ENCODE data around the gene PDHX. TPM values are rescaled to one million over a fixed set of nuclear protein-coding genes. Genes with fewer than 3 reads are reported as not detected.

PDHX gene
- total RNA-seq, 1 experiment from 2014 or later: 43.4 TPM

DNA sequence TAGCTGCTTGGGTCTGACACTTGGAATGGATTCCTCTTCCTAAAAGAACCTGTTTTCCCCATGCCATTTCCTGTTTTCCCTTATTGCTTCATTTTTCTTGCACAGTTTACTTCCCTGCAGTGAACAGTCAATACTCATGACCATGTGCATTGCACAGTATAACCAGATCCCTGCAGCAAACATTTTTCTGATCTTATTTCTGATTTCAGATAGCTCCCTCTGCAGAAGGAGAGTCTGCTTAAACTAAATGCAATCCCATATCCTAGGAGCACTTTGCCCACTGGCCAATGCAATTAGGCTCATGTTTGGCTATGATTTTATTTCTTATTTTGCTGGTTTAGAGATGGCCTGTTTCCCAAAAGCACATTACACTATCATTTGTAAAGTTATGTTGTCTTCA, 125.8 kb downstream of the PDHX start:
- H3K4me3 Mint-ChIP-seq: no peak overlapping the region
- H3K27ac Mint-ChIP-seq: no peak overlapping the region
- DNase-seq (ENCODE audit: low spot score): no peak
- peaks cover 3% of the 10 kb centered on the region; the same call in 1 of the 2 replicates for H3K27me3 Mint-ChIP-seq (ENCODE audit: low read depth)
- H3K36me3 Mint-ChIP-seq: no peaks in the 10 kb centered on the region
- CTCF ChIA-PET: no interaction called here
- TF ChIP-seq MXD4 (CRISPR knock-in tag; IDR thresholded peaks at IDR 0.05; ENCODE audit: borderline replicate concordance) (no peak), TEAD4 (CRISPR knock-in tag; IDR thresholded peaks at IDR 0.05) (no peak), TEAD1 (CRISPR knock-in tag; IDR thresholded peaks at IDR 0.05) (no peak), ETV6 (CRISPR knock-in tag; IDR thresholded peaks at IDR 0.05) (no peak), ARID4B (CRISPR knock-in tag; IDR thresholded peaks at IDR 0.05; ENCODE audit: borderline replicate concordance) (no peak), SMAD3 (CRISPR knock-in tag; IDR thresholded peaks at IDR 0.05; ENCODE audit: borderline replicate concordance) (no peak), ATF1 (CRISPR knock-in tag; IDR thresholded peaks at IDR 0.05) (no peak), E2F4 (CRISPR knock-in tag; IDR thresholded peaks at IDR 0.05; ENCODE audit: borderline replicate concordance, low read depth) (no peak), GABPB1 (CRISPR knock-in tag; IDR thresholded peaks at IDR 0.05) (no peak), PRRX2 (CRISPR knock-in tag; IDR thresholded peaks at IDR 0.05) (no peak), KAT7 (CRISPR knock-in tag; IDR thresholded peaks at IDR 0.05; ENCODE audit: borderline replicate concordance) (no peak), SMAD4 (CRISPR knock-in tag; IDR thresholded peaks at IDR 0.05) (no peak)
- TF ChIP-seq, protein P1, sequence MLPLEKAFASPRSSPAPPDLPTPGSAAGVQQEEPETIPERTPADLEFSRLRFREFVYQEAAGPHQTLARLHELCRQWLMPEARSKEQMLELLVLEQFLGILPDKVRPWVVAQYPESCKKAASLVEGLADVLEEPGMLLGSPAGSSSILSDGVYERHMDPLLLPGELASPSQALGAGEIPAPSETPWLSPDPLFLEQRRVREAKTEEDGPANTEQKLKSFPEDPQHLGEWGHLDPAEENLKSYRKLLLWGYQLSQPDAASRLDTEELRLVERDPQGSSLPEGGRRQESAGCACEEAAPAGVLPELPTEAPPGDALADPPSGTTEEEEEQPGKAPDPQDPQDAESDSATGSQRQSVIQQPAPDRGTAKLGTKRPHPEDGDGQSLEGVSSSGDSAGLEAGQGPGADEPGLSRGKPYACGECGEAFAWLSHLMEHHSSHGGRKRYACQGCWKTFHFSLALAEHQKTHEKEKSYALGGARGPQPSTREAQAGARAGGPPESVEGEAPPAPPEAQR (CRISPR knock-in tag; IDR thresholded peaks at IDR 0.05): no peak
- TF ChIP-seq, protein P2, sequence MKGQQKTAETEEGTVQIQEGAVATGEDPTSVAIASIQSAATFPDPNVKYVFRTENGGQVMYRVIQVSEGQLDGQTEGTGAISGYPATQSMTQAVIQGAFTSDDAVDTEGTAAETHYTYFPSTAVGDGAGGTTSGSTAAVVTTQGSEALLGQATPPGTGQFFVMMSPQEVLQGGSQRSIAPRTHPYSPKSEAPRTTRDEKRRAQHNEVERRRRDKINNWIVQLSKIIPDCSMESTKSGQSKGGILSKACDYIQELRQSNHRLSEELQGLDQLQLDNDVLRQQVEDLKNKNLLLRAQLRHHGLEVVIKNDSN (CRISPR knock-in tag; IDR thresholded peaks at IDR 0.05): no peak
- TF ChIP-seq, protein P3, sequence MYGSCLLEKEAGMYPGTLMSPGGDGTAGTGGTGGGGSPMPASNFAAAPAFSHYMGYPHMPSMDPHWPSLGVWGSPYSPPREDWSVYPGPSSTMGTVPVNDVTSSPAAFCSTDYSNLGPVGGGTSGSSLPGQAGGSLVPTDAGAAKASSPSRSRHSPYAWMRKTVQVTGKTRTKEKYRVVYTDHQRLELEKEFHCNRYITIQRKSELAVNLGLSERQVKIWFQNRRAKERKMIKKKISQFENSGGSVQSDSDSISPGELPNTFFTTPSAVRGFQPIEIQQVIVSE (CRISPR knock-in tag; IDR thresholded peaks at IDR 0.05; ENCODE audit: borderline replicate concordance): no peak
- TF ChIP-seq, protein P4, sequence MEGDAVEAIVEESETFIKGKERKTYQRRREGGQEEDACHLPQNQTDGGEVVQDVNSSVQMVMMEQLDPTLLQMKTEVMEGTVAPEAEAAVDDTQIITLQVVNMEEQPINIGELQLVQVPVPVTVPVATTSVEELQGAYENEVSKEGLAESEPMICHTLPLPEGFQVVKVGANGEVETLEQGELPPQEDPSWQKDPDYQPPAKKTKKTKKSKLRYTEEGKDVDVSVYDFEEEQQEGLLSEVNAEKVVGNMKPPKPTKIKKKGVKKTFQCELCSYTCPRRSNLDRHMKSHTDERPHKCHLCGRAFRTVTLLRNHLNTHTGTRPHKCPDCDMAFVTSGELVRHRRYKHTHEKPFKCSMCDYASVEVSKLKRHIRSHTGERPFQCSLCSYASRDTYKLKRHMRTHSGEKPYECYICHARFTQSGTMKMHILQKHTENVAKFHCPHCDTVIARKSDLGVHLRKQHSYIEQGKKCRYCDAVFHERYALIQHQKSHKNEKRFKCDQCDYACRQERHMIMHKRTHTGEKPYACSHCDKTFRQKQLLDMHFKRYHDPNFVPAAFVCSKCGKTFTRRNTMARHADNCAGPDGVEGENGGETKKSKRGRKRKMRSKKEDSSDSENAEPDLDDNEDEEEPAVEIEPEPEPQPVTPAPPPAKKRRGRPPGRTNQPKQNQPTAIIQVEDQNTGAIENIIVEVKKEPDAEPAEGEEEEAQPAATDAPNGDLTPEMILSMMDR (IDR thresholded peaks at IDR 0.05): no peak
- no peaks in the 10 kb centered on the region for H3K4me1 Mint-ChIP-seq
- POLR2A ChIA-PET: no interaction called here
- ATAC-seq: no peak
- no peaks in the 10 kb centered on the region for H3K9me3 Mint-ChIP-seq

GRCh38 chr11:35042913-35043312, 126.5 kb downstream of the PDHX start:
- H3K27me3 Mint-ChIP-seq (ENCODE audit: low read depth): peaks cover 3% of the 10 kb centered on the region; the same call in 1 of the 2 replicates
- ChIA-PET POLR2A (no interaction called here), CTCF (no interaction called here)
- H3K9me3 Mint-ChIP-seq: peaks cover 4% of the 10 kb centered on the region
- H3K36me3 Mint-ChIP-seq: no peaks in the 10 kb centered on the region
- no peak overlapping the region for H3K27ac Mint-ChIP-seq
- ATAC-seq (no peak), DNase-seq (ENCODE audit: low spot score) (no peak)
- no peaks in the 10 kb centered on the region for H3K4me1 Mint-ChIP-seq
- H3K4me3 Mint-ChIP-seq: no peak overlapping the region
- TF ChIP-seq TCF7 (CRISPR knock-in tag; IDR thresholded peaks at IDR 0.05; ENCODE audit: low read depth) (no peak), ZNF423 (CRISPR knock-in tag; IDR thresholded peaks at IDR 0.05) (no peak), E2F4 (CRISPR knock-in tag; IDR thresholded peaks at IDR 0.05; ENCODE audit: borderline replicate concordance, low read depth) (no peak)
- TF ChIP-seq, protein P5, sequence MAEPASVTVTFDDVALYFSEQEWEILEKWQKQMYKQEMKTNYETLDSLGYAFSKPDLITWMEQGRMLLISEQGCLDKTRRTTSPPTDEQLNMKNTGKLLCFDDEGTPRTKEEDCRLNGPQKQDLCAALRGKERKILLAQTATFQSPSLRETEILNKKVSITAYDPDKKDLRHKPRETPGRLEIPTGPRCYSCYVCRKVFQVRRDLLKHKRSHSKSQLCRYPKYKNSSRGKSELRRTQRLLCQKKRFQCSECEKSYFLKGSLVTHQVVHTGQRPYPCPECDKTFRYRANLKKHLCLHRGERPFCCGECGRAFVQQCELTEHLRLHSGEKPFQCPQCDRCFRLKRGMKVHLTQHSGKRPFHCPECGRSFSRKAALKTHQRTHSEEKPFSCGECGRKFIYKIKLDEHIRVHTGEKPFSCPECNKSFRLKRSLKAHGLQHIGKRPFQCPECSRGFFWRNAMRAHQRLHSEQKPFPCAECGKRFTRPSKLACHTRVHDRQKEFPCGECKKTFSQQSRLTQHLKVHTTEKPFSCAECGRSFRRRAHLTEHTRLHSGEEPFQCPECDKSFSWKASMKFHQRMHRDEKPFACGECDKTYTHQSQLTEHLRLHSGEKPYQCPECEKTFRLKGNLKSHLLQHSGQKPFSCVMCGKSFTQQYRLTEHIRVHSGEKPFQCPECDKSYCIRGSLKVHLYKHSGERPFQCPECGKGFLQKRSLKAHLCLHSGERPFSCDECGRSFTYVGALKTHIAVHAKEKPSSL (CRISPR knock-in tag; conservative IDR thresholded peaks at IDR 0.05): no peak
- TF ChIP-seq, protein P6, sequence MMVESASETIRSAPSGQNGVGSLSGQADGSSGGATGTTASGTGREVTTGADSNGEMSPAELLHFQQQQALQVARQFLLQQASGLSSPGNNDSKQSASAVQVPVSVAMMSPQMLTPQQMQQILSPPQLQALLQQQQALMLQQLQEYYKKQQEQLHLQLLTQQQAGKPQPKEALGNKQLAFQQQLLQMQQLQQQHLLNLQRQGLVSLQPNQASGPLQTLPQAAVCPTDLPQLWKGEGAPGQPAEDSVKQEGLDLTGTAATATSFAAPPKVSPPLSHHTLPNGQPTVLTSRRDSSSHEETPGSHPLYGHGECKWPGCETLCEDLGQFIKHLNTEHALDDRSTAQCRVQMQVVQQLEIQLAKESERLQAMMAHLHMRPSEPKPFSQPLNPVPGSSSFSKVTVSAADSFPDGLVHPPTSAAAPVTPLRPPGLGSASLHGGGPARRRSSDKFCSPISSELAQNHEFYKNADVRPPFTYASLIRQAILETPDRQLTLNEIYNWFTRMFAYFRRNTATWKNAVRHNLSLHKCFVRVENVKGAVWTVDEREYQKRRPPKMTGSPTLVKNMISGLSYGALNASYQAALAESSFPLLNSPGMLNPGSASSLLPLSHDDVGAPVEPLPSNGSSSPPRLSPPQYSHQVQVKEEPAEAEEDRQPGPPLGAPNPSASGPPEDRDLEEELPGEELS (CRISPR knock-in tag; IDR thresholded peaks at IDR 0.05): no peak
